ENCODE measurements around the gene SLIT1.

SLIT1 gene

DNA sequence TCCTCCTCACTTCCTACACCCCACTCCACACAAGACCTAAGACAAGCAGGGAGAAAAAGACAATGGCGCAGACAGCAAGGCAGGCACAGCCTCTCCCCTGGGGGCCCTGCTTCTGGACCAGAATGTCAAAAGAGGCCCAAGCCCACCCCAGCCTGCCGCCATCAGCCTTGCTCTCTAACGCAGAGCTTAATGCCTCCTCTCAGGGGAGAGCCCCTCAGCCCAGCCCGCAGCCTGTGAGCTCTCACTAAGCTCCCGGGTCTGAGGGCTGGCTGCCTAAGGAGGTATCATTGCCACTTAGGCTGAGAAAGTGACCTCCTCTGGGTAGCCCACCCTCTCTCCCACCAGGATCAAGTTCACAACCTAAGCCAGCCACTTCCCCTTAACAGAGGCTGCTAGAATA, 16.7 kb downstream of the SLIT1 start:
- H3K27me3 ChIP-seq (ENCODE audit: control insufficient read depth, insufficient read depth, low read length), result peaks cover 32% of the 10 kb centered on the region
- no peaks in the 10 kb centered on the region for H3K36me3 ChIP-seq (ENCODE audit: insufficient read depth, low read length)
- no peaks in the 10 kb centered on the region for H3K4me1 ChIP-seq (ENCODE audit: control insufficient read depth, insufficient read depth, low read length)
- no peak overlapping the region for H3K9ac ChIP-seq (ENCODE audit: low read depth, low read length)
- H3K9me3 ChIP-seq (replicated peaks; ENCODE audit: low read length), result no peaks in the 10 kb centered on the region
- no peak overlapping the region for H3K4me3 ChIP-seq (ENCODE audit: low read length)
- H3K4me2 ChIP-seq (ENCODE audit: low read length), result no peak overlapping the region

DNA sequence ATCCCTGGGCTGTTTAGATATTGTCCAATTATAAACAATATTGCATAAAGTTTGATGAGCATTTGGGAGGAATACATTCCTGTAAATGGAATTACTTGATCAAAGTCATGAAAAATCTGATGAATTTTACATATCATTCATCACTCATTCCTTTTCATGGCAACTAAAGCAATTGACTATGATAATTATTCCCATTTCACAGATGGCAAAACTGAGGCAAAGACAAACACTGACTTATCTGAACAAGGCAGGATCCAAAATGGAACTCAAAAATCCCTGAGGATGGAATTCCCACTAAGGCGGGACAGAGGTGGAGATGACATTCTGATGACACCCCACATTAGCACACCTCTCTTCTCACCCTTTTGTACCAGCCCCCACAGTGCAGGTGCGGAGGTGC, 17.1 kb downstream of the SLIT1 start:
- H3K4me3 ChIP-seq (ENCODE audit: low read length), result no peak overlapping the region
- no peaks in the 10 kb centered on the region for H3K9me3 ChIP-seq (replicated peaks; ENCODE audit: low read length)
- no peaks in the 10 kb centered on the region for H3K4me1 ChIP-seq (ENCODE audit: control insufficient read depth, insufficient read depth, low read length)

DNA sequence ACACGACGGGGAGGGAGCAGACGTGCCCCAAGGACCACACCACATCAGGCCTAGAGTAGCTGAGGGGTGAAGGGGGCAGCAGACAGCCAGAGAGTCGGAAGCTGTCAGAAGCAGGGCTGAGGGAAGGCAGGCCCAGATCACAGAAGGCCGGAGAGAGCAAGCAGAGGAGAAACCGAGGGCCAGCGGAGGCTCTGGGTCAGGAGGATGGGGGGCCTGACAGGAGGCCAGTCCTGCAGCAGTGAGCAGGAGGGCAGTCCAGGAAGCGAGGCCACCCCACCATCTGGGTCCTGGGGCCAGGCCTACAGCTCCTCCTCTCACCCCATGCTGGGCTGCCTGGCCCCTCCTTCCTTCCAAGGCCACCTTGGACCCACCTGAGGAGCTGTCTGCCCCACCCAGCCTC, 20.3 kb downstream of the SLIT1 start:
- Histone ChIP-seq H3K4me2 (ENCODE audit: low read length) (no peak overlapping the region), H3K9ac (ENCODE audit: low read depth, low read length) (no peak overlapping the region), H3K36me3 (ENCODE audit: insufficient read depth, low read length) (no peaks in the 10 kb centered on the region), H3K27me3 (ENCODE audit: control insufficient read depth, insufficient read depth, low read length) (peaks cover 28% of the 10 kb centered on the region), H3K9me3 (replicated peaks; ENCODE audit: low read length) (no peaks in the 10 kb centered on the region), H3K4me1 (ENCODE audit: control insufficient read depth, insufficient read depth, low read length) (no peaks in the 10 kb centered on the region), H3K4me3 (ENCODE audit: low read length) (no peak overlapping the region)

More for the DNA sequence above, 17.1 kb downstream of the SLIT1 start:
- Histone ChIP-seq H3K9ac (ENCODE audit: low read depth, low read length) (no peak overlapping the region), H3K36me3 (ENCODE audit: insufficient read depth, low read length) (no peaks in the 10 kb centered on the region), H3K27me3 (ENCODE audit: control insufficient read depth, insufficient read depth, low read length) (peaks cover 34% of the 10 kb centered on the region), H3K4me2 (ENCODE audit: low read length) (no peak overlapping the region)

DNA sequence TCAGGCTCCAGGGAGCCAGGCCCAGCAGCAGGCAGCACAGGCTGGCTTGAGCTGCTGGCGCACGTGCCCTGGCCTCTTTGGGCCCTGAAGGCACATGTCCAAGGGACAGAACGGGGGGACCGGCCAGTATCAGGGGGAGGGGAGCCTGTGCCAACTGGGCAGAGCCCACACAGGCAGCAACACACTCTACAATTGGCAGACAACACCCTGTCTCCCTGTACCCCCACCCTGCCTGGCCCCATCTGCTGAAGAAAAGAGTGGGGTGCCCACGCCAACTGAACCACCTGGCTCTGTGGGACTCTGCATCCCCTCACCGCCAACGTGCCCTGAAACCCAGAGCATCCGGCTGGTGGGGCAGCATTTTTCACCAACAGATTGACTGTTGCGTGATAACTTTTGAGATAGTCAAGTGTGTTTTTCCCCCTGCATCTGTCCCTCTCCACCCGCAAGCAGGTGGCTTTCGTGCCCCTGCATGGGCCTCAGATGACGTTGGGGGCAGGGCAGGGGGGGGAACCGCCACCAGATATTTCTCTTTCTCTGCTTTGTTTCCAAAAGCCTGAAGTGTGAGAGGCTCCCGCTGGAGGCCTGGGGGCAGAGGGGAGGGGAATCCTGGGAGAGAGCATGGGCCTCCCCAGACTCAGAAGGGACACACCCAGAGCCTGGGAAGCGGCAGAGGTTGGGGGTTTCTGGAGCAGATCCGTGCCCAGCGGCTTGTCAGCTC, 21.8 kb downstream of the SLIT1 start:
- H3K9me3 ChIP-seq (replicated peaks; ENCODE audit: low read length), result no peaks in the 10 kb centered on the region
- H3K9ac ChIP-seq (ENCODE audit: low read depth, low read length), result no peak overlapping the region
- H3K4me1 ChIP-seq (ENCODE audit: control insufficient read depth, insufficient read depth, low read length), result no peaks in the 10 kb centered on the region
- no peak overlapping the region for H3K4me2 ChIP-seq (ENCODE audit: low read length)
- peaks cover 28% of the 10 kb centered on the region for H3K27me3 ChIP-seq (ENCODE audit: control insufficient read depth, insufficient read depth, low read length)
- H3K4me3 ChIP-seq (ENCODE audit: low read length), result no peak overlapping the region
- no peaks in the 10 kb centered on the region for H3K36me3 ChIP-seq (ENCODE audit: insufficient read depth, low read length)

DNA sequence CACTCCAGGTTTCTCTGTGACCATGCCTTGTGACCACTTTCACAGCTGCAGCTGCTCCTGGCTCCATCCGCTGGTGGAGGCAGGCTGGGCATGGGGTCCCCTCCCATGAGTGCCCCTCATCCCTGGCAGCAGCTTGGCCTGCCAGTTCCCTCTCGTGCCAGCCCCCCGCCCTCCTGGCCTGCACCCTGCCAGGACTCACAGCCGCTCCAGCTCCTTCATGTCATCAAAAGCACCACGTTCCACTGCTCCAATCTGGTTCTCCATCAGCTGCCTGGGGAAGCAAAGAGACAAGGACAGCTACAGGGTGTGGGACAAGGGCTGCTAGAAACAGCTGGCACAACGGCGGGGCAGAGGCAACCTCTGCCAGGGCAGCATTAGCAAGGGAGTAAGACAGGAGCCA, 22.6 kb downstream of the SLIT1 start:
- Histone ChIP-seq H3K36me3 (ENCODE audit: insufficient read depth, low read length) (no peaks in the 10 kb centered on the region), H3K9ac (ENCODE audit: low read depth, low read length) (no peak overlapping the region), H3K27me3 (ENCODE audit: control insufficient read depth, insufficient read depth, low read length) (peaks cover 23% of the 10 kb centered on the region), H3K4me3 (ENCODE audit: low read length) (no peak overlapping the region), H3K4me1 (ENCODE audit: control insufficient read depth, insufficient read depth, low read length) (no peaks in the 10 kb centered on the region), H3K9me3 (replicated peaks; ENCODE audit: low read length) (no peaks in the 10 kb centered on the region), H3K4me2 (ENCODE audit: low read length) (no peak overlapping the region)

DNA sequence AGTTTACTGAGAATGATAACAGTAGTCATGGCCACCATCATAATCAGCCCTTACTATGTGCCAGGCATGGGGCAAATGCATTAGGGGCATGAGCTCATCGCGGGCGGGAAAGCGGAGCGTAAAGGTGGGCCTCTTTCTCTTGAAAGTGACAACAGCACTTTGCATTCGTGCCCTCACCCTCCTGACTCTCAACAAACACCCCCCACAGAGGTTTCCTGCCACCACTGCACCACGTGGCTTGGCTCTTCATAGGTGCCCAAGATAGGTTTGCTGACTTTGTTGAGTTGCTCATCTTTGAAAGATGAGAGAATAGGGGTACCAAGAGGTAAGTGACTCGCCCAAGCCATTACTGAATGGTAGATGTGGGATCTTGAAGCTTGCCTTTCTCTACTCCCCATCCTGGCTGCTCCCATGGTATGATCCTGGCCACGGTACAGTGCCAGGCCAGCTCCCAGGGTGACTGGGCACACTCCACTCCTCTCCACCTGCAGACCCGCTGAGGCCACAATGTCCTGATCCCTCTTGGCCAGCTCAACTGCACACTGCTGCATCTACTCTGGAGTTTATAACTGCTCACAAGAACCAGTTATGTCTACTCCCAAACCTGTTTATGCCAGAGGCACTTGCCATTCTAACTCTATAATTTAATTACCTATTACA, 26.0 kb downstream of the SLIT1 start:
- no peak overlapping the region for H3K9ac ChIP-seq (ENCODE audit: low read depth, low read length)
- peaks cover 28% of the 10 kb centered on the region for H3K27me3 ChIP-seq (ENCODE audit: control insufficient read depth, insufficient read depth, low read length)

DNA sequence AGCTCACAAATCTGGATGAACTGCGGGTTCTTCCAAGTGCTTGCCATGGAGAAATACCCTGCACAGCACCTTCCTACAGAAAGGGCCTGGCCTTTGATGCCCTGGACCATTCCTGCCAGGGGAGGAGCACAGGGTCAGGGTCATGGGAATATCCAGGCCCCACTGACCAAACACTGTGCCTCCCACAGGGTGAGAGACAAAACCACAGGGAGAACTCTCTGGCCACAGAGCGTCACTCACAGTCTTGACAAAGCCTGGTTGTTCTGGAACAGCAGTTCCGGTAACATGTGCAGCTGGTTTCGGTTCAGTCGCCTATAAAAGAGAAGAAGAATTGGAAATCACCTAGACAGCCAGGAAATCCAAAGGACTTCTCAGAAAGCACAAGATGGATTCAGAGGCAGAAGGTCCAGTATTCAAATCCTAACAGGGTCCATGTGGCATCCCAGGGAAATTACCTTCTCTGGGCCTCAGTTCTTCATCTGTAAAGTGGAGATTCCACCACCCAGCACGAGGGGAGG, 28.1 kb downstream of the SLIT1 start:
- Histone ChIP-seq H3K4me3 (ENCODE audit: low read length) (no peak overlapping the region), H3K9me3 (replicated peaks; ENCODE audit: low read length) (no peaks in the 10 kb centered on the region), H3K36me3 (ENCODE audit: insufficient read depth, low read length) (no peaks in the 10 kb centered on the region), H3K9ac (ENCODE audit: low read depth, low read length) (no peak overlapping the region), H3K27me3 (ENCODE audit: control insufficient read depth, insufficient read depth, low read length) (peaks cover 24% of the 10 kb centered on the region), H3K4me1 (ENCODE audit: control insufficient read depth, insufficient read depth, low read length) (no peaks in the 10 kb centered on the region), H3K4me2 (ENCODE audit: low read length) (no peak overlapping the region)

More for the DNA sequence above, 26.0 kb downstream of the SLIT1 start:
- no peak overlapping the region for H3K4me2 ChIP-seq (ENCODE audit: low read length)
- no peaks in the 10 kb centered on the region for H3K4me1 ChIP-seq (ENCODE audit: control insufficient read depth, insufficient read depth, low read length)
- no peaks in the 10 kb centered on the region for H3K9me3 ChIP-seq (replicated peaks; ENCODE audit: low read length)
- no peak overlapping the region for H3K4me3 ChIP-seq (ENCODE audit: low read length)
- H3K36me3 ChIP-seq (ENCODE audit: insufficient read depth, low read length), result no peaks in the 10 kb centered on the region

DNA sequence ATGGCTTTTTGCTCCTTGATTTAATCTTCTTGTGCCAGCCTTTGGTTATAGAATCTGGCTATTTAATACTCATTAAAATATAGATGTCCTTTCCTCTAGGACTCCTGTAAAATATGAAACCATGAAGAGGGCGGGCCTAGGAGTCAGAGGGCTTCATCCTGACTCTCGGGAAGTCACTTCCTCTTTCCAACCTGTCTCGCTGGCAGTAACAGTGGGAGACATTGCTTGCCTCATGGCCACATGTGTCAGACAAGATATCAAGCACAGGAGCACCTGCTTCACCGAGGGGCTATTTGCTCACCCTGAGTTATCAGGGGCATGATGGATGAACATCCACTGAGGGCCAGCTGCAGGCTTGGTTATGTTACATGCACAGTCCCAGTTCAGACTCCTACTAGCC, 31.0 kb downstream of the SLIT1 start:
- Histone ChIP-seq H3K9ac (ENCODE audit: low read depth, low read length) (no peak overlapping the region), H3K36me3 (ENCODE audit: insufficient read depth, low read length) (no peaks in the 10 kb centered on the region), H3K9me3 (replicated peaks; ENCODE audit: low read length) (no peaks in the 10 kb centered on the region), H3K4me2 (ENCODE audit: low read length) (no peak overlapping the region), H3K4me3 (ENCODE audit: low read length) (no peak overlapping the region), H3K4me1 (ENCODE audit: control insufficient read depth, insufficient read depth, low read length) (no peaks in the 10 kb centered on the region), H3K27me3 (ENCODE audit: control insufficient read depth, insufficient read depth, low read length) (peaks cover 29% of the 10 kb centered on the region)

DNA sequence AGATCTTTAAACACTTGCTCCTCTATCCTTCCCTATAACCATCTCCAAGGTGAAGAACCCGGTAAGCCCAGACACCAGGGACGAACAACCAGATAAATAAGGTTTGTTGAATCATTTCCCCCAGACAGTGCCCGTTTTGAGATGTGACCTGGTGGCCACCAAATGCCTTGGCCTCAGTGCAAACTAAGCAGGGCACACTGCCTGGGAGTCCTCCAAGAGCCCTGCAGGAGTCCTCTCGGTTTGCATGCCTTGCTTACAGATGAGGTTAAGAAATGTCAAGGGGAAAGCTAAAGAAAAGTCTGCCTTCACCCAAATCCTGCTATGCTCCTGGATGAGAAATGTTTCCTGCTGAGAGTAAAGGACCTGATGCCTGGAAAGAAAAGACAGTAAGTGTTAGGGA, 31.6 kb downstream of the SLIT1 start:
- Histone ChIP-seq H3K4me1 (ENCODE audit: control insufficient read depth, insufficient read depth, low read length) (no peaks in the 10 kb centered on the region), H3K9ac (ENCODE audit: low read depth, low read length) (no peak overlapping the region), H3K4me2 (ENCODE audit: low read length) (no peak overlapping the region), H3K4me3 (ENCODE audit: low read length) (no peak overlapping the region), H3K27me3 (ENCODE audit: control insufficient read depth, insufficient read depth, low read length) (peaks cover 25% of the 10 kb centered on the region), H3K9me3 (replicated peaks; ENCODE audit: low read length) (no peaks in the 10 kb centered on the region), H3K36me3 (ENCODE audit: insufficient read depth, low read length) (no peaks in the 10 kb centered on the region)

DNA sequence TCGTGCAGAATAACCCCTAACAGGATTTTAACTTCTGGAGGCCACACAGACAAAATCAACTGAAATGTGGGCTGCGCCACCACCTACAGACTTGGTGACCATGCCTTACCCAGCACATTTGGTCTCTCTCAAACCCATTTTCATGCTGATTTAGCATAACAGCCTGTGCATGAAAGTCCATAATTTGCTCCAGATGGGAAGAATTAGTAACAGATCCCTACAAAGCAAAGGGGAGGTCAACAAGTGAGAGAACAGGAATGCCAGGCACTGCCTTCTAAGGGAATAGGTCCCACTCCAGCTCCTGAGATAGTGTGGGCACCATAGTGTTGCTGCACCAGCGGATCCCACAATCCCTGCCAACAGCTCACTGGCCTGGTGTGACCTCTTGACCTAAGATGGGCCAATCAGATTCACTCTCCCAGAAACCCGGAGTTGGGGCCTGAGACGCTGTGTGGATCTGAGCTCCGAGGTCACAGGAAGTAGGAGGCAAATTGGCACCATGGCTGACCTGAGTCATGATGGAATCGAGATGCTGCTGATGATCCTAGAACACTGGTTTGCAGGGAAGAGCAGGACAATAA, 32.4 kb downstream of the SLIT1 start:
- no peaks in the 10 kb centered on the region for H3K36me3 ChIP-seq (ENCODE audit: insufficient read depth, low read length)
- H3K4me2 ChIP-seq (ENCODE audit: low read length), result no peak overlapping the region
- no peak overlapping the region for H3K9ac ChIP-seq (ENCODE audit: low read depth, low read length)
- H3K9me3 ChIP-seq (replicated peaks; ENCODE audit: low read length), result no peaks in the 10 kb centered on the region
- H3K27me3 ChIP-seq (ENCODE audit: control insufficient read depth, insufficient read depth, low read length), result peaks cover 22% of the 10 kb centered on the region
- no peaks in the 10 kb centered on the region for H3K4me1 ChIP-seq (ENCODE audit: control insufficient read depth, insufficient read depth, low read length)
- no peak overlapping the region for H3K4me3 ChIP-seq (ENCODE audit: low read length)

DNA sequence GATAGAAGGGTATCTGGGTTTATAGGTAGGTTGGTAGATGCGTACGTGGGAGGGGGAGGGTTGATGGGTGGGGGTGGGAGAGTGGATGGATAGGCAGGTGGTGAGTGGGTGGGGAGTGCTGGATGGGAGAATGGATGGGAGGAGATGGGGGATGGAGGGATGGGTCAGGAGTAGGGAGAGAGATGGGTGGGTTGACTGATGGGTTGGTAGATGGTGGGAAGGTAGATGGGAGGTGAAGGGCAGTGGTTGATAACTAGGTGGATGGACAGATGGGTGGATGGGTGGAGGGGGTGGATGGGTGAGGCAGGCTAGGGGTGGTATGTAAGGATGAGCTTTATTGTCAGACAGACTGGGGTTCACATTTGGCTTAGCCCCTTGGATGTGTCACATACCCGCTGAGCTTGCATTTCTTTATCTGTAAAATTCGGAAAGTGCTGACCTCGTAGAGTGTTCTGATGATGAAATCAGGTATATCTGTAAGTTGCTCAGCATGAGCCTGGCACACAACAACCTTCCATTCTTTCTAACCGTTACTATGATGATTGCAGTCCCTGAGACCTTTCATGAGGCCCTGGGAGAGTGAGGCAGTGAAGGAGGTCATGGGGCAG, 34.3 kb downstream of the SLIT1 start:
- Histone ChIP-seq H3K36me3 (ENCODE audit: insufficient read depth, low read length) (no peaks in the 10 kb centered on the region), H3K9ac (ENCODE audit: low read depth, low read length) (no peak overlapping the region), H3K9me3 (replicated peaks; ENCODE audit: low read length) (no peaks in the 10 kb centered on the region), H3K4me1 (ENCODE audit: control insufficient read depth, insufficient read depth, low read length) (no peaks in the 10 kb centered on the region), H3K4me2 (ENCODE audit: low read length) (no peak overlapping the region), H3K4me3 (ENCODE audit: low read length) (no peak overlapping the region), H3K27me3 (ENCODE audit: control insufficient read depth, insufficient read depth, low read length) (peaks cover 22% of the 10 kb centered on the region)

All from skeletal muscle satellite cell (primary cell).